ENCODE data around the gene RAB27A.
A peak's percentile ranks its signal among the peaks of the same experiment; 100 is the strongest.

RAB27A gene

DNA sequence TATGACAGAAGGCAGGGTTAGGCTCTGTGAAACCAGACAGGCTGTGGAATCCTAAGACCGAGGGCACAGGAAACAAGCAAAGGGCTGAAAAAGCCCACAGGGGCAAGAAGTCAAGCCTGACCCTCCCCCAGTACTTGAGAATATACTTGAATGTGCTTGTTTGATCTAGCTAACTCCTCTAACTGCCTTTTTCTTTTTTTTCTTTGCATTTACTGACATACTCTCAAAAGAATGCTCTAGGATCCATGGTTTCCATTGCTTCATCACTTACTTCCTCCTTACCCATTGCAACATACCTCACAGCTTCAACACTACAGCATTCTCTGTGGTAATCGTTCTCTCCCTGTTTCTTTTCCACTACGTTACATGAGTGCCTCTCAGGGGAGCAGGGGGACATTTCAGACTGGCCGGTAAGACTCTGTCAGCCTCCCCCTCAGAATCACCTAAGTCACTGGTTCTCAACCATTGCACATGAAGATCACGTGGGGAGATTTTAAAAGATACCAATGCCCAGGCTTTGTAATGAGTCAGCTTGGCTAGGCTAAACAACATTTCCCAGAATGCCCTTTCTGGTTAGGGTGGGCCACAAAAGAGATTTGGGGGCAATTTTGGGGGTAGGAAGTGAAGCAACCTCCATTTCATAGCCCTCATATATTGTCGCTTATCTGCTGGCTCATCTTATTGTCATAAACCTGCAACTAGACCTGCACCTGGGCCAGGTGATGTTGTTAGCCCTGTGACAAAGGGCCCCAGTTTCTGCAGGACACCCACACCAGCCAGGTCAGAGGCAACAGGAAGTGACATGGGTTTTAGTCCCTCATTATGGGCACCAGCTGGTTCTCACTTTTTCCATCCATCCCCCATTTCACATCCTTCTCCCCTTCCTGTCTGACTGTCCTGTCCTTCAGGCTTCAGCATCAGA is 68.3 kb downstream of the RAB27A start:
- DNase-seq: no peak

DNA sequence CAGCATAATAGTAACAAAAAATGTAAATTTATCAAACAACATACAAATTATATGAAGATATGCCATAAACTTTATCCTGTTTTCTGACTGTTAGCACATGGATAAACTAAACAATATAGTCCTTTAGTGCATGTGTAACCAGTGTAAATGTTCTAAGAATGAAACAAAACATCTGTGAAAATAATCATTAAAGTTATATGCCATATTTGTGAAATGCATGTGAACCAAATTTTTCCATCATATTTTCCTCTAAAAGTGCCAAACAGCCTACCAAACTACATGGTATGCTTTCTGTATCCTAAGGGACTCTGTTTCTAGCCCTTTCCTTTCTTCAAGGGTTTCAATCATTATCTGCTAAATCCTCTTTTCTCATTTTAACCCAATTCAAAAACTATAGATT is 69.0 kb downstream of the RAB27A start:
- no peak for DNase-seq

DNA sequence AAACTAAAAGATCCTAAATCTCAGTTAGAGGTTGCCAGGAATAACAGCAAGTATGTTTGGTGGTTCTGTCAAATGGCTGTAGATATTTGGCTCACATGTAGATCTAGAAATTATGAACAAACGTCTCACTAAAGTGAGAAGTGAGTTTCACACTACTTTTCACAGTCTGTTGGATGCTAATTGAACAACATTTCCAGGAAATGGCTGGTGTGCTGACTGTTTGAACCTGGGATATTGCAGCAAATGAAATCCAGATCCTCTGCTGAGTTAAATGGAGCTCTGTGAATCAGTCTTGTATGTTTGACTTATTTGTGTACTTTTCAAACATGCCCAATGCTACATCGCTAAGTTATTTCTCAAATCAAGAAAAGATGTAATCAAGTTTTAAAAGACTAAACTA is 71.6 kb downstream of the RAB27A start:
- DNase-seq: no peak

DNA sequence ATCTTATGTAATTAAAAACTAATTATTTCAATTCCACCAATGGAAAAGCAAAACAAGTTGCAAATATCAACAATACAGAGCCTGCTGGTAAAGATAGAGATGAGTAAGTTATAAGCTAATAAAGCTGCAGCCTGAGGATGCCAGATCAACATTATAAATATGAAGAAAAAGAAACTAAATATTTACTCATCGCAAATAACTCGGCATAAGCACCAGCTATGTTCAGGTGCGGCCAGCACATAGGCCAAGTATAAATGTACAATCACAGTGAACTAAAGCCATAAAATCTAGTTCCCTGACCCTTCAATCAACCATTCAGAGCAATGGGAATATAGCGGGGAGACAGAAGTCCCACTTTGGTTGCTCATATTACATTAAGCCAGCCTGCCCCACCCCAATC is 85.1 kb downstream of the RAB27A start:
- no peak for DNase-seq

DNA sequence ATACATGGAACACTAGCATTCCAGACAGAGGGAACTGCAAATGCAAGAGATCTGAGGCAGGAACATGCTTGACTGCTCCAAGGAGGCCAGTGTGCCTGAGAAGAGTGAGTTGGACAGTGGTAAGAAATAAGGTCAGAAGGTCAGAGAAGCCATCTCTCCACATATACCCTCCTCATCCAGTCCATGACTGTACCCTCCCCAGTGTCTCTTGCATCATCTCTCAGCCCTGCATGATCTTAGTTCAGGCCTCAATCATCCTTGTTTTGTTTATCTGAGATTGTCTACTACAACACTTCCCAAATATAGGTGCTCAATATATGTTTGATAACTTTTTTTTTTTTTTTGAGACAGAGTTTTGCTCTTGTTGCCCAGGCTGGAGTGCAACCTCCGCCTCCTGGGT is 87.4 kb downstream of the RAB27A start:
- no peak for DNase-seq

DNA sequence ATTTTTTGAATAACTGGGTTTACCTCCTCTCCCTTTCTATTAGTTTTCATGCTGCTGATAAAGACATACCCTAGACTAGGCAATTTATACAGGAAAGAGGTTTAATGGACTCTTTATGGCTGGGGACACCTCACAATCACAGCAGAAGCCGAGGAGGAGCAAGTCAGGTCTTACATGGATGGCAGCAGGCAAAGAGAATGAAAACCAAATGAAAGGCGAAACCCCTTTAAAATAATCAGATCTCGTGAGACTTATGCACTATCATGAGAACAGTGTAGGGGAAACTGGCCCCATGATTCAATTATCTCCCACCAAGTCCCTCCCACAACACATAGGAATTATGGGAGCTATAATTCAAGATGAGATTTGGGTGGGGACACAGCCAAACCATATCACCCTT is 90.9 kb downstream of the RAB27A start:
- DNase-seq: no peak

DNA sequence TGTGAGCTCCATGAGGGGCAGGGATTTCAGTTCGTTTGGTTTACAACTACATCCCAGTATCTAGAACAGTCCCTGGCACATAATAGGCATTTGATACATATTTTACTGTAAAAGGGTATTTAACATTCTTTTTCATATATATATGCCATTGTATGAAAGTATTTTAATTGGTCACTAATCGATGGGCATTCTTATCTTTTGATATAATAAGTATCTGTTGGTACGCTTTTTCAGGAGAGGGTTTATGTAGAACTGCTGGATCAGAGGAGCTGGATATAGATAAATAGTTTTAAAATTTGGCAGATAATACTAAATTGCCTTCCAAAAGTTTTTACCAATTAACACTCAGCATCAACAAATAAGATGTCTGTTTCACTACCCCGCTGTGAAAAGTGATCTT is 91.9 kb downstream of the RAB27A start:
- no peak for DNase-seq

DNA sequence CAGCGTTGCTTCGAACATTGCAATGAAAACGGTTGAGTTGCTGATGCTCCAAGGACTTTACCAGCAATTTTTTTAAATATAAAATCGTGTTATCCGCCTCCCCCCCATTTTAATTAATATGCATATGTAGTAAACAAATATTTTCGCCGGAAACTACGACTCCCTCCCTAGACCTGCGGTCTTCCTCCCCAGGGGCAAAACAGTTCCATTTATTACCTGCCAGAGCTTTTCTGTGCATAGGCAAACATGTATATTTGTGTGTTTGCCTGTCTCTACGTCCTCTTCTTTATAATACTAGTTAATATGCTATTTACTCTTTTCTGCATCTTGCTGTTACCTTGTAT is 92.3 kb downstream of the RAB27A start:
- no peak for DNase-seq

DNA sequence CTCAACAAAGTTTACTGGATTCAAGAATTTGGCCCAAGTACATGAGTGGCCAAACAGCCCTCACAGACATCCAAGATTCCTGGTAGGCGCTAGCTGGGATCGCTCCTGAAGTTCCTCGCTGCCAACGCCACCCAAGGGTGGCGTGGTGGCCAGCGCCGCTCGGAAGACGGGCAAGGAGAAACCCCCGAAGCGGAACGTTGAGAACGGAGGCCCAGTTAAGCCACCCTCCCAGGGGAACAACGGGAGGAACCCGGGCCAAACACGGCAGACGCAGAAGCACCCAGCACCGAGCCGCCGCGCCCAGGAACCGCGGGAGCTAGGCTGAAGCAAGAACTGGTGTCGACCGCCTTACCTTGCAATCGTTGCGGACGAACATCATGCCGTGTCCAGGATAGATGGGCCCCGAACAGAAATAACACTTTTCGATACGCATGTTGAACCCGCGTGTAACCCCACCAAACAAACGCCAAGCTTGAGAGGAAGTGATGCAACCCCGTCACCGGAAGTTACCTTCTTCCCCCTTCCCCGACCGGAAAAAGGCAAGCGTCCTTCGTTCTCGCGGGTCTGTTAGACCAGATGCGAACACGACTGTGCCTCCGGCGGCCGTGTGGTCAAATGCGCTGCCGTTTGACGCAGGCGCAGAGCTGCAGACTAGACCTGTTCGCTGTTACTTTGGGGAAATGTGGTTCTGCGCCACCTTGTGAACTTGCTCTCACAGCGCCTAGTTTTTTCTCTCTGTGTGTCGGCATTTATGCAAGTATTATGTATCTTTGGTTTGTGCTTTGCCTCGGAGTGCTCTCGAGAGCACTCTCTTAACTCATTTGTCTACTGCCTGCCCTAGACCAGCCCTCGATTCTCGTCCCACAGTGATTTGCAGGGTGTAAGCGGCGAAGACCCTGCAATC is 92.9 kb downstream of the RAB27A start, which contains the start of gene RSL24D1:
Gene RSL24D1, minus strand, starts transcription at position 484 of the 904 bp plus-strand sequence. Its CDS starts 51 bp downstream, at position 433.
- peak; percentile 98 for DNase-seq

DNA sequence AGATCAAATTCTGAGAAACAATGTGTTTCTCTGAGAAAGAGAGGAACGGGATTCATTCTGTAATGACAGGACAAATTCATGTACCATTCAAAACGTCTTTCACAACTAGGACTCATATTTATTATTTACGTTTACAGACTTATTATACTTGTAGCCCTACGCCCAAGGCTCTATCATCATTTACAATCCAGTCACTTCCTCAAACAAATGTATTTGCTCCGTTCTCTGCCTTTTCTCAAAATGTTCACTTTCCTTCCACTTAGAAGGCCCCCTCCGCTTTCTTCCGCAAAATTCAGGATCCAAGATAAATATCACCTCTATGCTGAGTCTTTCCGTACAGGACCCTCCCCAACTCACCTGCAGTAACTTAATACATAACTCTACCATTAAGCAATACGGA is 93.6 kb downstream of the RAB27A start:
- no peak for DNase-seq

DNA sequence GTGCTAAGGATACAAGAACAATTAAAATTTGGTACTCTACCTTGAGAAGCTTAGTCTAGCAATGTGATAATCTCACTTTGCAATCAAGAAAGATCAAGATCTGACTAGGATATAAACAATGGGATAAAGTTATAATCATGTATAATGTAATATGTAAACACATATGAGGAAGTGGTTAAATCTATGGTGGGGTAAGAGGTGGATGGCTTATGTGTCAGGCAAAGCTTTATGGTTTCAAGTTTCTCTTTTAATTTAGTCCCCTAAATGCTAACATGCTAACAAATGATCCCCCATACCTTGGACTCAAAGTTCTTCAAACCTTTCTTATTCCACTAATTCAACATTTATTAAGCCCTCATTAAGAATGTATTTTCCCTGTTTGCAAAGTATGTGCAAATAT is 95.4 kb downstream of the RAB27A start:
- DNase-seq: no peak

DNA sequence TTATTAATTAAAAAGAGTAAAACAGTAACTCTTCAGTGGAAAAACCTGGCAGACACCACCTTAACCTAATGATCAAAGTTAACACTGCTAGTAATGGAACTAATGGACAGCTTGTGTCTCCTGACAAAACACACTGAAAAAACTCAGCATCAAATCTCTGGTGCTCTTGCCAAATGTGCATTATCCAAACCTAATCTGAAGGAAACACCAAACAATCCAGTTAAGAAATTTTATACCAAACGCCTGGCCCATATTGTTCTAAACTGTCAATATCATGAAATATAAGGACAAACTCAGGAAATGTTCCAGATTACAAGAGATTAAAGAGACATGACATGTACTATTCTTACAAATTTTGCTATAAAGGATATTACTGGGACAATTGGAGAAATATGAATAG is 103.3 kb downstream of the RAB27A start:
- DNase-seq: no peak

DNA sequence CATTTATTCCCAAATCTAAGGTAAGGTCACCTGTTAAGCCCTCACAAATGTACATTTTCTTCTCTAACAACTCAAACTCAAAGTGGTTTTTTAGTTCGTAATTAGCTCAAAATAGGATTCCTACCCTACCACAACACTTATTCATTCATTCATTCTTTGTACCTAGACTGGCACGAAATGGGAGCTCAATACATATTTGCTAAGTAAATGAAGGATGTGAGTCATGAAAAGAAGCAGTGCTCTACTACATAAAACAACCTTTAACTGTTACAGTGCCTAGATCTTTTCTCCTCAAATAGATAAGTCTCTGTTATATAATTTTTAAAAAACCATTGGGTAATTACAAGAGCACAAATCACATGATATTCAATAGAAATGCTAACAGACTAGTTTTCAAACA is 105.9 kb downstream of the RAB27A start:
- DNase-seq: no peak

DNA sequence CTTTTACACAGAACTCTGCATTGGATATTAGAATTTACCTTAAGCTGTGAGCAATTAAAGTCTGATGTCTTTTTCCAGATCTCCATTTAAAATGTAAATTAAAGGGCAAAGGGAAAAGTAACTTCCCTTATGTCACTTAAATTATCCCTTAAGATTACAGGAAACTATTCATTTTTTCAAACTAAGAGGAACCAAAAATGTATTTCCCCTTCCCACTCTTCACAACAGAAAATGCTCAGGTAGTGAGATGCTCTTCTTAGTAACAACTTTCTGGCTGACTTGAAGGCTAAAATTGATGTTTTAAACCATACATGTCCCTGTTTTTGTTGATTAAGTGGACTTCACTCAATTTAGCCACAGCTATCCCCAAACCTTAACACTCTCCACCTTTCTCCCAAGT is 110.5 kb downstream of the RAB27A start:
- DNase-seq: no peak

DNA sequence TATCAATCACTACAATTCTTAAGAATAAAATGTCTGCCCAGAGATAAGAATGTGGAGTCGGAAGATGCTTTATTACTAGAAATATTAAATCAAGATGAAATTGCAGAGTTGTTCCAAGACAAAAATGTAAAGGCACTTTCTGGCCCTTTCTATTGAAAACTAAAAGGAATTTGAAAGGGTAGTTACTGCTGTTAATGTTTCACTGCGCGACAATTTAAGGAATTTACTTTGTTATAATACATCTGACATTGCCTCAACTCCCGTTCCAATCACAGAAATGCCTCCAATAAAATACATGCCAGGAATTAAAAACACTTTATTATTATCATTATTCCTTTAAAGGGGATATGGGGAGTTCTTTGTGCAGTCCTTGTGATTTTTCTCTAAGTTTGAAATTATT is 119.3 kb downstream of the RAB27A start:
- no peak for DNase-seq

DNA sequence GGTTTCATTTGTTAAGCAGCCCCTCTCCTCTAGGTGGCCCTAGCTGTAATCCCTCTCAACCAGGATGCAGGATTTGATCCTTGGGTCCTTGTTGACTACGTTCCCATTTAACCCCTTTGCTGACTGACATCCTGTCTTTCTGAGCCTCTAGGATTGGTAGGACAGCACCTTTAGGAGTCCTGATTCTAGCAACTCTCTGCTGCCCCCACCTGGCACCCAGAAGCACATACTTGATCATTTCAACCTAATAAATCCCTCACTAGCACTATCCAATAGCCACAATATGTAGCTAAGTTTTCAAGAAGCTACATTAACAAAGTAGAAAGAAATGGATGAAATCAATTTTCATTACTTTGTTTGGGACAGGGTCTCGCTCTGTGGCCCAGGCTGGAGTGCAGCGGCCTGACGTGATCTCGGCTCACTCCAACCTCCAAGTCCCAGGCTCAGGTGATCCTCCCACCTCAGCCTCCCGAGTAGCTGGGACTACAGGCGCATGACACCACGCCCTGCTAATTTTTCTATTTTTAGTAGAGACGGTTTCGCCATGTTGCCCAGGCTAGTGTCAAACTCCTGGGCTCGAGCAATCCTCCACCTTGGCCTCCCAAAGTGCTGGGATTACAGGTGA is 121.2 kb downstream of the RAB27A start:
- peak; percentile 77 for DNase-seq

DNA sequence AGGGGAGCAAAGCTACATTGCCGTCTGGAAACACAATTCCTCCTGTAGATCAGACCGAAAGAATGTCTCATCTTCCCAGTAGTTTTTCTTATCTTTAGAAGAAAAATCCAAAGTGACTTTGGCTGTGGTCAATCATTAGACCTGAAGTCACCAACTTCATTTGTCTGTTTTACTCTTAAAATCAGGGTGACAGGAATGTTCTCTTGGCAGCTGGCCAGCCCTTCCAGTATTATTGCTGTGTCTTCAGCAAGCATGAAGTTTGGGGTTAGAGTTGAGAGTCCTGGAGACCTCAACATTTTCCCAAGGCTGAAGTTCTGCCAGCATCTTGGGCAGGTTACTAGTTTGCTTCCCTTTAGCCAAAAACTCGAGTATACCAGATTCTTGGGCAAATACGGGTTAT is 125.3 kb downstream of the RAB27A start:
- DNase-seq: no peak
